NCI-H2196 treated with DMSO at 0.1 percent for 48 hours (cell line): ENCODE measurements around the gene GULP1.
"Not testable (repeated sequence)": the region's sequence is repeated elsewhere in the genome, so short reads cannot be mapped to it uniquely, and the experiment has no call there.

Experiments
- DNase-seq: peaks from one replicate; lab custom pipeline; 2025; ENCODE audit not compliant: unreplicated experiment; lab: John Stamatoyannopoulos, UW

Gene GULP1

GRCh38 chr2:188522517-188522916, 230.8 kb downstream of the GULP1 start:
- no peak for DNase-seq

- DNase-seq = no peak
Observed at GRCh38 chr2:188523919-188524318, 232.2 kb downstream of the GULP1 start.

- DNase-seq = no peak
Observed at GRCh38 chr2:188524519-188525113, 232.9 kb downstream of the GULP1 start.

- DNase-seq = no peak
Observed at GRCh38 chr2:188526701-188527100, 235.0 kb downstream of the GULP1 start.

GRCh38 chr2:188527141-188527540, 235.5 kb downstream of the GULP1 start:
- no peak for DNase-seq

- no peak for DNase-seq
Observed at GRCh38 chr2:188527581-188527993, 235.9 kb downstream of the GULP1 start.

- no peak for DNase-seq
Observed at GRCh38 chr2:188529710-188530109, 238.0 kb downstream of the GULP1 start.

GRCh38 chr2:188534875-188535274, 243.2 kb downstream of the GULP1 start:
- DNase-seq = no peak

- DNase-seq = no peak
Observed at GRCh38 chr2:188551671-188552070, 260.0 kb downstream of the GULP1 start.

- DNase-seq = no peak
Observed at GRCh38 chr2:188557081-188557480, 265.4 kb downstream of the GULP1 start.

- not testable (repeated sequence) for DNase-seq
Observed at GRCh38 chr2:188559455-188559854, 267.8 kb downstream of the GULP1 start.

- no peak for DNase-seq
Observed at GRCh38 chr2:188561473-188561979, 269.9 kb downstream of the GULP1 start.

- no peak for DNase-seq
Observed at GRCh38 chr2:188569431-188570165, 277.9 kb downstream of the GULP1 start.

- DNase-seq = no peak
Observed at GRCh38 chr2:188570370-188570769, 278.7 kb downstream of the GULP1 start.

GRCh38 chr2:188571543-188572303, 280.0 kb downstream of the GULP1 start:
- DNase-seq = no peak

GRCh38 chr2:188572592-188572991, 280.9 kb downstream of the GULP1 start:
- DNase-seq = no peak

GRCh38 chr2:188573453-188573852, 281.8 kb downstream of the GULP1 start:
- no peak for DNase-seq

GRCh38 chr2:188576006-188576405, 284.3 kb downstream of the GULP1 start:
- no peak for DNase-seq

- no peak for DNase-seq
Observed at GRCh38 chr2:188576651-188577050, 285.0 kb downstream of the GULP1 start.

- no peak for DNase-seq
Observed at GRCh38 chr2:188577231-188577630, 285.6 kb downstream of the GULP1 start.

- no peak for DNase-seq
Observed at GRCh38 chr2:188580738-188581137, 289.1 kb downstream of the GULP1 start.

GRCh38 chr2:188582211-188582610, 290.5 kb downstream of the GULP1 start:
- no peak for DNase-seq
